GM13976 (cell line): ENCODE results near the gene ZFYVE28.
A peak's percentile ranks its signal among the peaks of the same experiment; 100 is the strongest.

ENCODE experiments used
- DNase-seq: peaks from one replicate; pipeline ENCODE4 v3.0.0; 2012; ENCODE audit warnings: low spot score
- CTCF ChIP-seq: IDR thresholded peaks from 2 replicates; pipeline ENCODE4 v1.5.1; 2012; ENCODE audit warnings: borderline replicate concordance, mild to moderate bottlenecking; ENCODE audit not compliant: insufficient read depth; ENCODE audit errors: extremely low read depth, missing control alignments, control extremely low read depth
- in situ Hi-C: fragments of 300-500 bp; cut with MboI; formaldehyde crosslinking; loops from one replicate; pipeline ENCODE4 v1.12.0; 2022; ENCODE audit warnings: low sequenced_read_pairs, mixed read lengths, inconsistent platforms; ENCODE audit not compliant: unreplicated experiment

The ZFYVE28 gene

GRCh38 chr4:2220016-2220630, 198.3 kb downstream of the ZFYVE28 start:
- TF ChIP-seq CTCF, result peak; percentile 96
- DNase-seq, result peak; percentile 62
- in situ Hi-C loops, result no loop called here
